ENCODE results near the gene MAPK8.

MAPK8 gene

DNA sequence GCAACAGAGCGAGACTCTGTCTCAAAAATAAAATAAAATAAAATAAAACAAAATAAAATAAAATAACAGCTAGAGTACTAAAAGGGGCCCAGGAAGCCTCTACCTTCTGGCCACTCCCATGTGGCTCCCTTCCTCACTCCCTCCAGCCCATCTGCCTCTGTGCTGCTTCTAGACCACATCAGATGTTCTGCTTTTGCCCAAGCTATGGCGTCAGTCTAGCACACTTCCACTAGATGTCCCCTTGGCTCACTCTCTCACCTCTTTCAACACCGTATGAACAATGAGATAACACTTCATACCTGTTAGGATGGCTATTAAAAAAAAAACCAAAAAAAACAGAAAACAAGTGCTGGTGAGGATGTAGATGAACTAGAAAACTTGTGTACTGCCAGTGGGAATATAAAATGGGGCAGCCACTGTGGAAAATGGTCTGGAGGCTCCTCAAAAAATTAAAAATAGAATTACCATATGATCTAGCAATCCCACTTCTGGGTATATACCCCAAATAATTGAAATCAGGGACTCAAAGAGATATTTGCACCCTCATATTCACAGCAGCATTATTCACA, 166.1 kb downstream of the MAPK8 start:
- no peak overlapping the region for H3K4me3 ChIP-seq (ENCODE audit: low read length)
- TF ChIP-seq, protein P1, sequence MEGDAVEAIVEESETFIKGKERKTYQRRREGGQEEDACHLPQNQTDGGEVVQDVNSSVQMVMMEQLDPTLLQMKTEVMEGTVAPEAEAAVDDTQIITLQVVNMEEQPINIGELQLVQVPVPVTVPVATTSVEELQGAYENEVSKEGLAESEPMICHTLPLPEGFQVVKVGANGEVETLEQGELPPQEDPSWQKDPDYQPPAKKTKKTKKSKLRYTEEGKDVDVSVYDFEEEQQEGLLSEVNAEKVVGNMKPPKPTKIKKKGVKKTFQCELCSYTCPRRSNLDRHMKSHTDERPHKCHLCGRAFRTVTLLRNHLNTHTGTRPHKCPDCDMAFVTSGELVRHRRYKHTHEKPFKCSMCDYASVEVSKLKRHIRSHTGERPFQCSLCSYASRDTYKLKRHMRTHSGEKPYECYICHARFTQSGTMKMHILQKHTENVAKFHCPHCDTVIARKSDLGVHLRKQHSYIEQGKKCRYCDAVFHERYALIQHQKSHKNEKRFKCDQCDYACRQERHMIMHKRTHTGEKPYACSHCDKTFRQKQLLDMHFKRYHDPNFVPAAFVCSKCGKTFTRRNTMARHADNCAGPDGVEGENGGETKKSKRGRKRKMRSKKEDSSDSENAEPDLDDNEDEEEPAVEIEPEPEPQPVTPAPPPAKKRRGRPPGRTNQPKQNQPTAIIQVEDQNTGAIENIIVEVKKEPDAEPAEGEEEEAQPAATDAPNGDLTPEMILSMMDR (conservative IDR thresholded peaks at IDR 0.05; ENCODE audit: low read length), result no peak
- DNase-seq (ENCODE audit: low read depth), result no peak

DNA sequence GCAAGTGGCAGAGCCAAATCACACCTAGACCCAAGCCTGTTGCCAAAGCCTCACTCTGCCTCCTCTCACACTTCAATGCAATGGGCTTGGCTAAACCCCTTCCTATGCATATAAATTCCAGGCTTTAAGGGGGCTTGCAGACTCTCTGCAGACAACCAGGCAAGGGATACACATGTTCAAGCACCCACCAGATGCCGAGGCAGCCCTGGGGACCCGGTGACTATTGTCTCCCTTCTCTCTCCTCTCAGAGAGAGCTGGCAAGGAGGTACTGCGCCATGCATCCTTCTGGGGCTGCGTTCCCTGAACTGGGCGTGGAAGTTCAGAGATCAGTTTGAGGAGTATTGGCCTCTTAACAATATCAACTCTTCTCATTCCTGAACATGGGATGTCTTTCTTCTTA, 167.2 kb downstream of the MAPK8 start:
- H3K4me3 ChIP-seq (ENCODE audit: low read length), result no peak overlapping the region
- DNase-seq (ENCODE audit: low read depth), result no peak
- TF ChIP-seq, protein P1 (conservative IDR thresholded peaks at IDR 0.05; ENCODE audit: low read length), result no peak

DNA sequence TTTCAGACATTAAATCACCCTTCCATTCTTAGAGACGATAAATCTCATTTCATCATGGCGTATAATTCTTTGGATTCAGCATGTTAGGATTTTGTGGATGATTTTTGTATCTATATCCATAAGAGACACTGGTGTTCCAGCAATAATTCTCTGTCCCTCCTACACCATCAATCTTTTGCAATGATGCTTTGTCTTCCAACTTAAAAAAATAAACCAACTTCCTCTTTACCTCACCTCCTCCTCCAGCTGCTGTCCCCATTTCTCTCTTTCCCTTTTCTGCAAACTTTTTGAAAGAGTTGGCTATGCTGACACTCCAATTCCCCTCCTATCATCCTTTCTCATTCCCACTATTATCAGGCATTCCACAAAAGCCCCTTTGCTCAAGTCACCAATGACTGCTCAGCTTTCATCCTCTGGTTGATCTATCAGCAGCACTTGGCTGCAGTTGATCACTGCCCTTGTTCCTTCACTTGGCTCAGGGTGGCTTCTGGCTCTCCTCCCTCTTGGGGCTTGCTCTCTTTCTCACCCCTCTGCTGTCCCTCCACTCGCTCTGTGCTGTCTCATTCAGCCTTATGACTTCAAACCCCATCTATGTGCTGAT, 168.4 kb downstream of the MAPK8 start:
- no peak for DNase-seq (ENCODE audit: low read depth)
- H3K4me3 ChIP-seq (ENCODE audit: low read length), result no peak overlapping the region
- TF ChIP-seq, protein P1 (conservative IDR thresholded peaks at IDR 0.05; ENCODE audit: low read length), result no peak

DNA sequence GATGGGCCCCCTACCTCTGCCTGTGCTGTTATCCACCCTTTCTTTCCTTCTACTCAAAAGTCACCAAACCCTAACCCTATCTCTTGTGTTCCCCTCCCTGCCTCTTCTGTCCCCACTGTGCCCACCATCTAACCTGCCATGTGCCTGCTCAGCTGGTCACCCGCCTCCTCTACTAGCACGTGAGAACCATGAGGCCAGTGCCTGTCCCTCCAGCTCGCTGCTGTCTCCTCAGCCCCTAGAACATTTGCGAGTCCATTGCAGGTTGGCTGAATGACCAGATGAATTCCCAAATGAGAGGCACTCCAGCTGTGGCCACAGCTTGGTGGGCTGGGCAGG, 169.4 kb downstream of the MAPK8 start:
- TF ChIP-seq, protein P1 (conservative IDR thresholded peaks at IDR 0.05; ENCODE audit: low read length), result no peak
- H3K4me3 ChIP-seq (ENCODE audit: low read length), result no peak overlapping the region
- no peak for DNase-seq (ENCODE audit: low read depth)

DNA sequence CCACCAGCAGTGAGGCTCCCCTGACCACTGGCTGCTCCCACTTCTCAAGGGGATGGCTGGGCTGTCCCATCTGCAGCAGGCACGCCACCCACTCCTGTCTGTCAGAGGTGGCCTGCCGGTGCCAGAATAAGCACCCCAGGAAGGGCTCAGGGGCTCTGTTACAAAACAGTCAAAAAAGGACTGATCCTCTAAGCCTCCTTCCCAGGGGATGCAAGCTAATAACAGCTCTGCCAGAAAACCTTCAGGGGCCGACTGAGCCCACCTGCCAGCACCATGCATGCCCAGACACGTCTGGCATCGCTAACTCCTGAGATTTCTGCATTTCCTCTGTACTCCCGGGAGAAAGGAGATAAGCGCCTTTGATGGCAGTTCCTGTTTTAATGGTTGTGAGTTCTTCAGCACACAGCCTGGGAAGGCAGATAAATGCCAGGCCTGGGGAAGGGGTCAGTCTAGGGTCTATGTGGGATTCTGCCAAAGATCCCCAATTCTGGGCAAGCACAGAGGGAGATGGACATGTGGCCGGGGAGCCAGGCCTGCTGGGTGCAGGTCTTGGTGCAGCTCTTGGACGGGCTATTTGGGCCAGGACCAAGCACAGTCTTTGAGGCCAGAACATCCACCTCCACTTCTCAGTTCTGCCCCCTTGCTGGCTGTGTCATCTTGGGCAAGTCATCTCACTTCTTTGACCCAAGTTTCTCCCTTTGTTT, 170.0 kb downstream of the MAPK8 start:
- H3K4me3 ChIP-seq (ENCODE audit: low read length), result no peak overlapping the region
- TF ChIP-seq, protein P1 (conservative IDR thresholded peaks at IDR 0.05; ENCODE audit: low read length), result no peak
- no peak for DNase-seq (ENCODE audit: low read depth)

DNA sequence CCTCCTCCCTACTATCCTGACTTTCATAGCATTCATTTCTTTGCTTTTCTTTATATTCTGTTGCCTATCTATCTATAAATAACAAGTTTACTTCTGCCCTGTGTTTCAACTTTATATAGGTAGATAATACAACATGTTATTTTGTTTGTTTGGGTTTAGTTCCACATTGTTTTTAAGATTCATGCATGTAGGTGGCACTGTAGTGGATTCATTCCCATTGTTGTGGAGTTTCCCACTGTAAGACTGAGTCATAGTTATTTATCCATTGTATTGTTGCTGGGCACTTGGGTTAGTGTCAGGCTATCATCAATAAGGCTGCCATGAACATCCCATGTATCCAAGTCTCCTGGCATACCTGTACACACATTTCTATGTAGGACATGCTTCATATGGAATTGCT, 170.7 kb downstream of the MAPK8 start:
- H3K4me3 ChIP-seq (ENCODE audit: low read length), result no peak overlapping the region
- TF ChIP-seq, protein P1 (conservative IDR thresholded peaks at IDR 0.05; ENCODE audit: low read length), result no peak

DNA sequence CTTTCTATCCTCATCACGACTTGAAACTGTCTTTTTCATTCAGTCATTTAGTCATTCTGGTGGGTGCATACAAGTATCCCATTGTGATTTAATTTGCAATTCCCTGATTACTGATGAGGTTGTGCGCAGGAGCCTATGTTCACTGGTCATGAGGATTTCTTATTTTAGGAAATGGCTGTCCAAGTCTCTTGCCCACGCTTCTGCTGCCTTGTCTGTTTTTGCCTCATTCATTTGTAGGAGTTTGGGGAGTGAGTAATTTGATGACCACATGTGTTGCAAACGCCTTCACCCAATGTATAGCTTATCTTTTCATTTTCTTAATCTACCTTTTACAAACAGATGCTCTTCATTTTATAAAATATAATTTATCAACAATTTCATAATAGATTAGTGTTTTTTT, 171.1 kb downstream of the MAPK8 start:
- DNase-seq (ENCODE audit: low read depth), result no peak

More for the DNA sequence above, 170.7 kb downstream of the MAPK8 start:
- no peak for DNase-seq (ENCODE audit: low read depth)

More for the DNA sequence above, 171.1 kb downstream of the MAPK8 start:
- no peak overlapping the region for H3K4me3 ChIP-seq (ENCODE audit: low read length)
- TF ChIP-seq, protein P1 (conservative IDR thresholded peaks at IDR 0.05; ENCODE audit: low read length), result no peak

Data from AG10803 (cell line).